Dedifferentiated amniotic fluid mesenchymal stem cell (primary cell): ENCODE measurements around the gene NXPE4.

ENCODE experiments used
- DNase-seq: peaks from one replicate; pipeline ENCODE4 v3.0.0-alpha.2; 2016; ENCODE audit errors: extremely low spot score

Gene NXPE4

GRCh38 chr11:114559425-114560310 lies 35.9 kb downstream of the NXPE4 start, which contains the start of gene NXPE1:
TSS of gene NXPE1 (minus strand) at chr11:114559881. CDS start at chr11:114551201, 8,680 bp downstream.
- DNase-seq, result no peak

- DNase-seq, result no peak
Measured at GRCh38 chr11:114556135-114556534, 39.5 kb downstream of the NXPE4 start.

- DNase-seq, result no peak
Measured at GRCh38 chr11:114553642-114554041, 41.9 kb downstream of the NXPE4 start.

- DNase-seq, result no peak
Measured at GRCh38 chr11:114551060-114551459, 44.5 kb downstream of the NXPE4 start.

- DNase-seq, result no peak
Measured at GRCh38 chr11:114525682-114526081, 69.9 kb downstream of the NXPE4 start.

GRCh38 chr11:114524122-114524521 lies 71.5 kb downstream of the NXPE4 start:
- DNase-seq, result no peak

- DNase-seq, result no peak
Measured at GRCh38 chr11:114522818-114523217, 72.8 kb downstream of the NXPE4 start.
